ENCODE measurements around the gene TIMMDC1. TPM values are rescaled to one million over a fixed set of nuclear protein-coding genes. Genes with fewer than 3 reads are reported as not detected.
A peak's percentile ranks its signal among the peaks of the same experiment; 100 is the strongest.

TIMMDC1 gene
- total and polyA plus RNA-seq, 9 of the 15 experiments (the other 6 are each of a cell fraction or from before 2014, with no cell fraction given): 62.1 to 226 (median 86.6) TPM

DNA sequence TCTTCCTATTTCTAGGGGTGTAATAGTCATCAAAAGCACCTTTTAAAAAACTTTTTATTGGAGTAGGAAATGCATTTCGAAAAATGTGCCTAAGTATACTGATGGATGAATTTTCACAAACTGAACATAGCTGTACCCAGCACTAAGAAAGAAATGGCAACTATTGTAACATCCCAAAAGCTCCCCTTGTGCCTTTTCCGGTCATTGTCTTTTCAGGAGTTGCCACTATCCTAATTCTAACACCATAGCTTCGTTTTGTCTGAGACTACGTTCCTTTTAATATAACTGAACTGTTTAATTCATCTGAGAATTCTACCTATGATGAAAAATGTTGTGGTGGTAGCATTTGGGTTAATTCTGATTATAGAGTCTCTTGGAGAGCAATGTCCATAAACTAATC, 1.9 kb downstream of the TIMMDC1 start:
- Histone ChIP-seq H3K9ac (ENCODE audit: insufficient read depth in 1 of 2, low read depth in 2 of 2, low read length in 2 of 2) (peak overlapping the region in 1 of 2 experiments; percentile 90; a peak in 3 of 4 replicates), H3K9me1 (ENCODE audit: control insufficient read depth, insufficient read depth, low read length) (no peaks in the 10 kb centered on the region), H2AFZ (ENCODE audit: low read depth, low read length) (no peak overlapping the region), H3K9me3 (replicated peaks; ENCODE audit: control insufficient read depth, insufficient read depth, low read depth, low read length) (no peaks in the 10 kb centered on the region), H3K79me2 (ENCODE audit: control insufficient read depth, insufficient read depth, low read length) (peaks cover 59% of the 10 kb centered on the region), H3K4me3 (peak overlapping the region; percentile 70), H4K20me1 (replicated peaks; ENCODE audit: control insufficient read depth, insufficient read depth, low read length) (no peaks in the 10 kb centered on the region), H3K4me1 (replicated peaks in 1 of 2; ENCODE audit: control insufficient read depth in 2 of 2, insufficient read depth in 2 of 2, low read length in 2 of 2) (no peaks in the 10 kb centered on the region; a peak in 1 of 5 replicates), H3K27ac (ENCODE audit: extremely low read depth, low read depth, low read length) (peak overlapping the region; percentile 94; the same call in 1 of the 3 replicates), H3K36me3 (ENCODE audit: control insufficient read depth, insufficient read depth, low read length) (peaks cover 34% of the 10 kb centered on the region), H3K27me3 (ENCODE audit: control insufficient read depth in 2 of 2, insufficient read depth in 2 of 2, low read length in 2 of 2) (no peaks in the 10 kb centered on the region), H3K4me2 (ENCODE audit: insufficient read depth, low read length) (peak overlapping the region; percentile 87)
- 3% methylated on average over 4 of the region's 4 CpGs for WGBS (ENCODE audit: insufficient coverage, low coverage, missing lambda C conversion rate)
- ATAC-seq: peak; percentile 19; the same call in 2 of the 3 replicates
- ChIA-PET CTCF (ENCODE audit: low intra/inter-chr PET ratio) (no interaction called here), POLR2A (interaction anchor here (0.8 to 1.5 kb wide), 4 partner anchors 8 to 88 kb away, joined by 3 to 8 read pairs (median 3); no protein-coding TSS in a partner anchor)
- intact Hi-C loops (cut with micrococcal nuclease): loop anchor here (5.0 kb wide), 1 partner anchor 177 kb away; the partner anchor contains the start of gene COX17
- FAIRE-seq: no peak
- in situ Hi-C loops (cut with MboI): no loop called here
- BruUV-seq (replicated peaks): no TSS peak
- DNase-seq (ENCODE audit: extremely low read depth in 1 of 4, low spot score in 3 of 4): no peak
- TF ChIP-seq TFE3 (CRISPR knock-in tag; IDR thresholded peaks at IDR 0.05): no peak
- TF ChIP-seq, protein P1, sequence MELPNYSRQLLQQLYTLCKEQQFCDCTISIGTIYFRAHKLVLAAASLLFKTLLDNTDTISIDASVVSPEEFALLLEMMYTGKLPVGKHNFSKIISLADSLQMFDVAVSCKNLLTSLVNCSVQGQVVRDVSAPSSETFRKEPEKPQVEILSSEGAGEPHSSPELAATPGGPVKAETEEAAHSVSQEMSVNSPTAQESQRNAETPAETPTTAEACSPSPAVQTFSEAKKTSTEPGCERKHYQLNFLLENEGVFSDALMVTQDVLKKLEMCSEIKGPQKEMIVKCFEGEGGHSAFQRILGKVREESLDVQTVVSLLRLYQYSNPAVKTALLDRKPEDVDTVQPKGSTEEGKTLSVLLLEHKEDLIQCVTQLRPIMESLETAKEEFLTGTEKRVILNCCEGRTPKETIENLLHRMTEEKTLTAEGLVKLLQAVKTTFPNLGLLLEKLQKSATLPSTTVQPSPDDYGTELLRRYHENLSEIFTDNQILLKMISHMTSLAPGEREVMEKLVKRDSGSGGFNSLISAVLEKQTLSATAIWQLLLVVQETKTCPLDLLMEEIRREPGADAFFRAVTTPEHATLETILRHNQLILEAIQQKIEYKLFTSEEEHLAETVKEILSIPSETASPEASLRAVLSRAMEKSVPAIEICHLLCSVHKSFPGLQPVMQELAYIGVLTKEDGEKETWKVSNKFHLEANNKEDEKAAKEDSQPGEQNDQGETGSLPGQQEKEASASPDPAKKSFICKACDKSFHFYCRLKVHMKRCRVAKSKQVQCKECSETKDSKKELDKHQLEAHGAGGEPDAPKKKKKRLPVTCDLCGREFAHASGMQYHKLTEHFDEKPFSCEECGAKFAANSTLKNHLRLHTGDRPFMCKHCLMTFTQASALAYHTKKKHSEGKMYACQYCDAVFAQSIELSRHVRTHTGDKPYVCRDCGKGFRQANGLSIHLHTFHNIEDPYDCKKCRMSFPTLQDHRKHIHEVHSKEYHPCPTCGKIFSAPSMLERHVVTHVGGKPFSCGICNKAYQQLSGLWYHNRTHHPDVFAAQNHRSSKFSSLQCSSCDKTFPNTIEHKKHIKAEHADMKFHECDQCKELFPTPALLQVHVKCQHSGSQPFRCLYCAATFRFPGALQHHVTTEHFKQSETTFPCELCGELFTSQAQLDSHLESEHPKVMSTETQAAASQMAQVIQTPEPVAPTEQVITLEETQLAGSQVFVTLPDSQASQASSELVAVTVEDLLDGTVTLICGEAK (IDR thresholded peaks at IDR 0.05): 0 out of 2 replicates have a peak, but pooled peaks have one; percentile 25
- TF ChIP-seq, protein P1 (CRISPR knock-in tag; IDR thresholded peaks at IDR 0.05): no peak
- TF ChIP-seq ZKSCAN8 (CRISPR knock-in tag; IDR thresholded peaks at IDR 0.05): no peak
- peak; percentile 54 for TF ChIP-seq GABPA (tag; conservative IDR thresholded peaks at IDR 0.05; ENCODE audit: low read depth)
- TF ChIP-seq NCOA6 (IDR thresholded peaks at IDR 0.05): no peak
- peak in 1 of 3 experiments; percentile 76; a peak in 2 of 6 replicates for TF ChIP-seq ZBTB11 (CRISPR knock-in tag; IDR thresholded peaks at IDR 0.05)
